ENCODE data around the gene HAPLN3. TPM values are rescaled to one million over a fixed set of nuclear protein-coding genes. Genes with fewer than 3 reads are reported as not detected.

The HAPLN3 gene
- total RNA-seq, 1 donor from 2014 or later, result 78.2 TPM

DNA sequence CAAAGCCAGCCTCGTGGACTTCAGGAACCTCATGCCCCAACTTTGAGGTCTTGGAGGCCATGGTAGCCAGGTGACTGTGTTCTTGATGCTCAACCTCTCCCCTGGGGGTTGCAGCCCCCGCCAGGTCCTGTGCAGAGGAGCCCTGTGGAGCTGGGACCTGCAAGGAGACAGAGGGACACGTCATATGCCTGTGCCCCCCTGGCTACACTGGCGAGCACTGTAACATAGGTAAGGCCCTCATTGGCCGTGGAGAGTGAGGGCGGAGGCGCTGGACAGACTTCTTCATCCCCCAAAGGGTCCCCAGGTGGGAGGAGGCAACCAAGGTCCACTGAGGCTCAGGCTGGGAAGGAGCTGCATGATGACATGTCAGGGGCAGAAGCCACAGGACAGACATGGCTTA lies 35.1 kb downstream of the HAPLN3 start:
- Mint-ChIP-seq H3K36me3 (ENCODE audit: low read depth) (peaks cover 17% of the 10 kb centered on the region), H3K9me3 (ENCODE audit: low read depth) (peaks cover 3% of the 10 kb centered on the region), H3K27me3 (ENCODE audit: low read depth) (peaks cover 2% of the 10 kb centered on the region), H3K4me3 (ENCODE audit: unreplicated experiment) (no peak overlapping the region), H3K4me1 (ENCODE audit: low read depth) (no peaks in the 10 kb centered on the region), H3K27ac (ENCODE audit: unreplicated experiment) (no peak overlapping the region)
- TF ChIP-seq, protein P1, sequence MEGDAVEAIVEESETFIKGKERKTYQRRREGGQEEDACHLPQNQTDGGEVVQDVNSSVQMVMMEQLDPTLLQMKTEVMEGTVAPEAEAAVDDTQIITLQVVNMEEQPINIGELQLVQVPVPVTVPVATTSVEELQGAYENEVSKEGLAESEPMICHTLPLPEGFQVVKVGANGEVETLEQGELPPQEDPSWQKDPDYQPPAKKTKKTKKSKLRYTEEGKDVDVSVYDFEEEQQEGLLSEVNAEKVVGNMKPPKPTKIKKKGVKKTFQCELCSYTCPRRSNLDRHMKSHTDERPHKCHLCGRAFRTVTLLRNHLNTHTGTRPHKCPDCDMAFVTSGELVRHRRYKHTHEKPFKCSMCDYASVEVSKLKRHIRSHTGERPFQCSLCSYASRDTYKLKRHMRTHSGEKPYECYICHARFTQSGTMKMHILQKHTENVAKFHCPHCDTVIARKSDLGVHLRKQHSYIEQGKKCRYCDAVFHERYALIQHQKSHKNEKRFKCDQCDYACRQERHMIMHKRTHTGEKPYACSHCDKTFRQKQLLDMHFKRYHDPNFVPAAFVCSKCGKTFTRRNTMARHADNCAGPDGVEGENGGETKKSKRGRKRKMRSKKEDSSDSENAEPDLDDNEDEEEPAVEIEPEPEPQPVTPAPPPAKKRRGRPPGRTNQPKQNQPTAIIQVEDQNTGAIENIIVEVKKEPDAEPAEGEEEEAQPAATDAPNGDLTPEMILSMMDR (IDR thresholded peaks at IDR 0.05), result no peak
- no peak for DNase-seq (ENCODE audit: low spot score)

DNA sequence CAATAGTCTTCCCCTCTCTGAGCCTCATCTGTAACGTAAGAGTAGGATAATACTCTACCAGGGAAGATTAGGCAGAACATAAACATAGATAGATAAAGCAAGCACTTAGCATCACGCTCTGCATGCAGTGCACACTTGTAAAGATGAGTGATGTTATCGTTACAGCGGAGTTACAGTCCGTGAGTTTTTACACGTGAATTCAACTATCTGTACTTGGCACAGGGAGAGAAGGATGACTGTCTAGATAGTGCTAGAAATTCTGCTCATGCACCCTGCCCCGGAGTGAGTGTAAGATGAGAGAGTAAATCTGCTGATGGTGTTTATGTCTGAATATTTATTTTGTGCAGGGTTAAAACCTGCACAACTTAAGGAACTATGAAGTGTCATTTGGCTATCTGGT lies 35.8 kb downstream of the HAPLN3 start:
- TF ChIP-seq, protein P1 (IDR thresholded peaks at IDR 0.05), result no peak
- no peak for DNase-seq (ENCODE audit: low spot score)
- H3K27ac Mint-ChIP-seq (ENCODE audit: unreplicated experiment), result no peak overlapping the region
- H3K9me3 Mint-ChIP-seq (ENCODE audit: low read depth), result peaks cover 3% of the 10 kb centered on the region
- H3K27me3 Mint-ChIP-seq (ENCODE audit: low read depth), result peaks cover 2% of the 10 kb centered on the region
- no peak overlapping the region for H3K4me3 Mint-ChIP-seq (ENCODE audit: unreplicated experiment)
- H3K36me3 Mint-ChIP-seq (ENCODE audit: low read depth), result peaks cover 20% of the 10 kb centered on the region
- H3K4me1 Mint-ChIP-seq (ENCODE audit: low read depth), result no peaks in the 10 kb centered on the region

DNA sequence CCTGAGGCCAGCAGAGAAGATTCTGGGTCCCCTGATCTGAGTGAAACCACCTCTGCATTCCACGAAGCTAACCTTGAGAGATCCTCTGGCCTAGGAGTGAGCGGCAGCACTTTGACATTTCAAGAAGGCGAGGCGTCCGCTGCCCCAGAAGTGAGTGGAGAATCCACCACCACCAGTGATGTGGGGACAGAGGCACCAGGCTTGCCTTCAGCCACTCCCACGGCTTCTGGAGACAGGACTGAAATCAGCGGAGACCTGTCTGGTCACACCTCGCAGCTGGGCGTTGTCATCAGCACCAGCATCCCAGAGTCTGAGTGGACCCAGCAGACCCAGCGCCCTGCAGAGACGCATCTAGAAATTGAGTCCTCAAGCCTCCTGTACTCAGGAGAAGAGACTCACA lies 36.4 kb downstream of the HAPLN3 start:
- TF ChIP-seq, protein P1 (IDR thresholded peaks at IDR 0.05), result no peak
- Mint-ChIP-seq H3K27me3 (ENCODE audit: low read depth) (peaks cover 2% of the 10 kb centered on the region), H3K36me3 (ENCODE audit: low read depth) (peaks cover 21% of the 10 kb centered on the region), H3K4me3 (ENCODE audit: unreplicated experiment) (no peak overlapping the region), H3K4me1 (ENCODE audit: low read depth) (no peaks in the 10 kb centered on the region), H3K27ac (ENCODE audit: unreplicated experiment) (no peak overlapping the region), H3K9me3 (ENCODE audit: low read depth) (peaks cover 3% of the 10 kb centered on the region)
- peak; percentile 71 for DNase-seq (ENCODE audit: low spot score)

DNA sequence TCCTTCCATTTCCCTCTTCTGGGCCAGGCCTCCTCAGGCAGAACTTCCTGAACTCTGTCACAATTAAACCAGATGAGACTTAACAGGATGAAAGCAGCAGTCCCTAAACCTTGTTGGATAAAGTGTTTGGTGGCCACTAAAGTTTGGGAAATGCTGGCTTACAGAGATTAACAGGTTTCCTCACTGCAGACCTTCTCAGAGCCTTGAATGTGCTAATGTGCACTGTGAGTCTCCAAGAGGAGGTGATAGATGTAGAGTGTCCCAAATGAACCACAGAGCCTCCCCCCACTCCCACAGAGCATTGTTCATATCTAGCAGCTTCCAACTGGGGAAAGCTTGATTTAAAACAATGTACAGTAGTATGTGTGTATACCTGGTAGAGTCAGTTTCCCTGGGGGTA lies 42.9 kb downstream of the HAPLN3 start:
- H3K4me1 Mint-ChIP-seq (ENCODE audit: low read depth), result no peaks in the 10 kb centered on the region
- no peak overlapping the region for H3K4me3 Mint-ChIP-seq (ENCODE audit: unreplicated experiment)
- no peaks in the 10 kb centered on the region for H3K9me3 Mint-ChIP-seq (ENCODE audit: low read depth)
- no peak overlapping the region for H3K27ac Mint-ChIP-seq (ENCODE audit: unreplicated experiment)
- H3K36me3 Mint-ChIP-seq (ENCODE audit: low read depth), result peaks cover 31% of the 10 kb centered on the region
- H3K27me3 Mint-ChIP-seq (ENCODE audit: low read depth), result peaks cover 7% of the 10 kb centered on the region
- DNase-seq (ENCODE audit: low spot score), result no peak
- TF ChIP-seq, protein P1 (IDR thresholded peaks at IDR 0.05), result no peak

DNA sequence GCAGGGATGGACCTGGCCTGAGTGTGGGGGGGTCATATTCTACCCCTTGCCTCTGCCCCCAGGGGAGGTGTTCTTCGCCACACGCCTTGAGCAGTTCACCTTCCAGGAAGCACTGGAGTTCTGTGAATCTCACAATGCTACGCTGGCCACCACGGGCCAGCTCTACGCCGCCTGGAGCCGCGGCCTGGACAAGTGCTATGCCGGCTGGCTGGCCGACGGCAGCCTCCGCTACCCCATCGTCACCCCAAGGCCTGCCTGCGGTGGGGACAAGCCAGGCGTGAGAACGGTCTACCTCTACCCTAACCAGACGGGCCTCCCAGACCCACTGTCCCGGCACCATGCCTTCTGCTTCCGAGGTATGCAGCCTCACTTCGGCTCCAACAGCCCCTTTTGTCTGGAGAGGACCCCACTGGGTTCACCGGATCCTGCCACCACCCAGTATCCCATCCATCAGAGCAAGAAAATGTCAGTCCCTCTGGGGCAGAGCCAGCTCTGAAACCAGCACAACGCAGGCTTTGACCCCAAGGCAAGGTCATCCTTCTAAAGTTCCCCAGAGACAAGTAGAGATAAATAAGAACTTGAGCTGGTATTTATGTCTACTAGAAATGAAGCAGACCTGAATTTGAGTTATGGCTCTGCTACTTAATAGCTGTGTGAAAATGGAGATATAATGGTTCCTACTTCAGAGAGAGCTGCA lies 45.8 kb downstream of the HAPLN3 start:
- peaks cover 32% of the 10 kb centered on the region for H3K36me3 Mint-ChIP-seq (ENCODE audit: low read depth)
- no peaks in the 10 kb centered on the region for H3K4me1 Mint-ChIP-seq (ENCODE audit: low read depth)
- H3K27me3 Mint-ChIP-seq (ENCODE audit: low read depth), result peaks cover 4% of the 10 kb centered on the region
- DNase-seq (ENCODE audit: low spot score), result no peak
- no peak overlapping the region for H3K4me3 Mint-ChIP-seq (ENCODE audit: unreplicated experiment)
- no peak overlapping the region for H3K27ac Mint-ChIP-seq (ENCODE audit: unreplicated experiment)
- TF ChIP-seq, protein P1 (IDR thresholded peaks at IDR 0.05), result no peak
- H3K9me3 Mint-ChIP-seq (ENCODE audit: low read depth), result no peaks in the 10 kb centered on the region
